ENCODE results near the gene ENGASE.
"Not testable (repeated sequence)": the region's sequence is repeated elsewhere in the genome, so short reads cannot be mapped to it uniquely, and the experiment has no call there.

The ENGASE gene

DNA sequence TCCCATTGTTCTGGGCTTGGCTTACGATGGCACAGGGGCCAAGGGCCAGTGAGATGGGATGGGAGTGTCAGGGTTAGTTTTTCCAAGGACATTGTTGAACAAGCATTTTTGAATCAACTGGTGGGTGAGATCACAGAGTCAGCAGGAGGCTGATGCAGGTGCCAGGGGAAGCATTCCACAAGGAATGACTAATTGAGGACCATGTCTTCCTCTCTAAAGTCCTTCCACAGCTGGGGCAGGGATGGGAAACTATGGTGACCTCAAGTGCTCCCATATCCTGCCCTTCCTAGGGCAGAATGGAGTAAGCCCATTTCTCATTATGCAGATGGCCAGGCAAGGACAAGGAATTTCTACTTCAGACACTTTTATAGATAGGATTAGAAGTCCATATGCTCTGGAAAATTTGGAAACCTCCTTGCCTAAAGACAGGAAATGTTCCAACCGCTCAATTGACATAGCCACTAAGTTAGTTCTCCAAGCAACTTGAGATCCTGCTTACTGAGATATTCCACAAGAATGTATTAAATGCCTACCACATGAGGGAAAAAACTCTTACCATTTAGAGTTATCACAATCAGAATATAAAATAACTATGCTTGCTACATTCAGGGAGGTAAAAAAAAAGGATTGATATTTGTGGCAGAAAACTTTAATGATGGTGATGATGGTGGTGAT is 21.2 kb upstream of the ENGASE start:
- no peak for DNase-seq (ENCODE audit: low spot score)

- DNase-seq (ENCODE audit: low spot score): no peak
Measured at GRCh38 chr17:79054200-79054960, 20.2 kb upstream of the ENGASE start.

GRCh38 chr17:79055197-79055596 is 19.4 kb upstream of the ENGASE start:
- no peak for DNase-seq (ENCODE audit: low spot score)

DNA sequence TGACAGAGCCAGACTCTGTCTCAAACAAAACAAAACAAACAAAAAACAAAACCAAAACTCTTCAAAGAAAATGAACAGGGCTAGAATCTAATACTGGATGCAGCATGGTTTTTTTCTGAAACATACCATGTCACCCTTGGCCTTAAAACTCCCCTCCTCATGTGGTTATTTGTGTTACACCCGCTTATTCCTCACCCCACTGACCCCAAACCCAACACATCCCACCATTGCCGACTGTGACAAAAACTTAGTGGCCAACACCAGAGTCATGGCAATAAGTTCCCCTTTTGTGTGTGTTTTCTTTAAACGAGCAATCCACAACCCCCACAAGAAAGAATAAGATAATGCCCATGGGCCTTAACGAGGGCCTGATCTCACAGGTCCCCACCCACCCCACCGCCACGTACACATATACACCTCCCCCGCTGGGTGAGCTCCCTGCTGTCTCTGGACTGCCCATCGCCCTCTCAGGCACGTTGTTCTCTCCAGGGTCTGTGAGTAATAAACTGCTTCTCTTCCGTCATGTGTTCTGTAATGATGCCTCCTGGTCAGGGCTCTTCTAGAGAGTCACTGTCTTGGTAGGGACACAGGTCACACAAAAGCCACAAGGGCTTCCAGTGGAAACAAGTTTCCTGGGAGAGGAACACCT is 16.8 kb upstream of the ENGASE start:
- DNase-seq (ENCODE audit: low spot score): no peak

DNA sequence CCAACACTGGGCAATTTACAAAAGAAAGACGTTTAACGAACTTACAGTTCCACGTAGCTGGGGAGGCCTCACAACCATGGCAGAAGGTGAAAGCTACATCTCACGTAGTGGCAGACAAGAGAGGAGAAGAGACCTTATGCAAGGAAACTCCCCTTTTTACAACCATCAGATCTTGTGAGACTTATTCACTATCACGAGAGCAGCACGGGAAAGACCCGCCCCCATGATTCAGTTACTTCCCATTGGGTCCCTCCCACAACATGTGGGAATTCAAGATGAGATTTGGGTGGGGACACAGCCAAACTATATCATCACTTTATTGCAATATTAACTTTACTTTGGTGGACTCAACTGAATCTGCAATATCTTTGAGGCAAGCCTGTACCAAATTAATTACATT is 11.9 kb upstream of the ENGASE start:
- no peak for DNase-seq (ENCODE audit: low spot score)

- no peak for DNase-seq (ENCODE audit: low spot score)
Measured at GRCh38 chr17:79064026-79064425, 10.6 kb upstream of the ENGASE start.

GRCh38 chr17:79065105-79065670 is 9.4 kb upstream of the ENGASE start:
- no peak for DNase-seq (ENCODE audit: low spot score)

DNA sequence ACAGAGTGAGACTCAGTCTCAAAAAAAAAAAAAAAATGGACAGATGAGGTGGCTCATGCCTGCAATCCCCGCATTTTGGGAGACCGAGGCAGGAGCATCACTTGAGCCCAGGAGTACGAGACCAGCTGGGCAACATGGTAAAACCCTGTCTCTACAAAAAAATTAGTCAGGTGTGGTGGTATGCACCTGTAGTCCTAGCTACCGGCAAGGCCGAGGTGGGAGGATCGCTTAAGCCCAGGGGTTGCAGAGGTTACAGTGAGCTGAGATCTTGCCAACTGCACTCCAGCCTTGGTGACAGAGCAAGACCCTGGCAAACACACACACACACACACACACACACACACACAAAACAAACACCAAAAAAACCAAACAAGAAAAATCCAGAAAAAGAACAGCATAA is 7.7 kb upstream of the ENGASE start:
- no peak for DNase-seq (ENCODE audit: low spot score)

DNA sequence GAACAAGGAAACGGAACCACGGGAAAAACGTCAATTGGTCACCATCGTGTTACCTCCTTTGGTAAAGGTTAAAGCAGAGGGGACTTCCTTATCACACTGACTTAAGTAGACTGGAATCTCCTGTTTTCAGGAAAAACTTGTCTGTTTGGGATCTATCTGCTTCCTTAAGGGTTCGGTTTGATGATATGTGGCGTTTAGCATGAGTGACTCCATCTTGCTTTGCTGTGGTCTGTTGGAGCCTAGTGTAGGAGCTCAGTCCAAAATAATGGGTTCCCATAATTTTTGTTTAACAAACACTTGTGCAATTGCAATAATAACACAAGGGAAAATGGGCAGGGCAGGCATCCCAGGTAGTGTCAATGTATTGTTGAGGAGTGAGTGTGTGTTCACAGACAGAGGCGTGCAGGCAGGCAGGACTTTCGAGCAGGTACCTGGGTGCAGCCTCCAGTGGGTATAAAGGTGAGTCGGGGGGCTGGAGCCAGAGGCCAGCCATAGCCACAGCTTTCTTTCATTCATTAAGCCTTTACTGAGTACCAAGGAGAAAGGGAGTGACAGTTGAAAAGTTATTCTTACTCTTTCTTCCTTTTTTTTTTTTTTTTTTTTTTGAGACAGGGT is 4.3 kb upstream of the ENGASE start:
- DNase-seq (ENCODE audit: low spot score): no peak

- no peak for DNase-seq (ENCODE audit: low spot score)
Measured at GRCh38 chr17:79071161-79071740, 3.4 kb upstream of the ENGASE start.

DNA sequence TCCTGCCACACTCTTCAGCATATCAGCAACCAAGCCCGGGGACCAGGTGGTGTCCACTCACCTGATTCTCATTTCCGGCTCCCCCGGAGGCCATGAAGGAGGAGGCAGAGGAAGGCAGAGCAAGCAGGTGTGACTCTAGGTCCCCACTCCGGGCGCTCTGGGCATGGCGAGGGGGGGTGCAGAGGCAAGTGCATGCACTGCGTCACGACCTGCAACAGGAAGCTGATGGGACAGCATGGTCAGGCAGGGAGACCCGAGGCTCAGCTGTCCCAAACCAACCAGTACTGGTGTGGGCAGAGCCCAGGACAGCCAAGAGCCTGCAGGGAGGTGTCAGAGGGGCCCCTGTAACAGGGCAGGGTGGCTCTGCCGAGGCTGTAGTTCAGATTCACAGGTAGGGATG is 2.1 kb upstream of the ENGASE start:
- DNase-seq (ENCODE audit: low spot score): no peak

DNA sequence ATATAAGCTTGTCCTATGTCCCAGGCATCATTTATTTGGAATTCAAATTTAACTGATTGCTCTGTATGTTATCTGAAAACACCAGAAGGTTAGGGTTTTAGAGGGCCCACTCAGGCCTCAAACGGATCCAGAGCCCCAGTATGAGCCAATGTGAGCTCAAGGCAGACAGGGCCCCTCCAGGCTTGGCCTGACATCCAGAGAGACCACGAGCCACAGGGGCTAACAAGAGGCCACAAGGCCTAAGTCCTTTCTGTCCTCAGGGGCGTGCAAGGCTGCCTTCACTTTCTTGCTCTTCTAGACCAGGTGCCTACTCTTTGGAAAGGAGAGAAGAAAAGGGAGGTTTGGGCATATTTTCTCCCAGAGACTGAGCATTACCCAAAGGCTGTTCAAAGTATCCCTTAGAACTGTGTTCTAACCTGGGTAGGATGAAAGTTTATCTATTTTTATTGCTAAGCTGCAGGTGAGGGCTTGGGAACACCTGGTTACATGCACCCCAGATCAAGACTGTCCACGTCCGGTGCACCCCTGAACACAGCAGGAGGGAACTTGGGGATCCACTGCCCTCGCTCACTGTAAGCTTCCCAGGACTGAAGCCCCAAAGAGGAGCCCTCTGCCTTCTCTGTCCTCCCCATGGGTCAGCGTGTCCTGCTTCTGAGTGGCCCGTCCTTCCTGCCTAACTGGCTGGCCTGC is 1.5 kb upstream of the ENGASE start:
- no peak for DNase-seq (ENCODE audit: low spot score)

- no peak for DNase-seq (ENCODE audit: low spot score)
Measured at GRCh38 chr17:79073706-79074088, 927 bp upstream of the ENGASE start.

DNA sequence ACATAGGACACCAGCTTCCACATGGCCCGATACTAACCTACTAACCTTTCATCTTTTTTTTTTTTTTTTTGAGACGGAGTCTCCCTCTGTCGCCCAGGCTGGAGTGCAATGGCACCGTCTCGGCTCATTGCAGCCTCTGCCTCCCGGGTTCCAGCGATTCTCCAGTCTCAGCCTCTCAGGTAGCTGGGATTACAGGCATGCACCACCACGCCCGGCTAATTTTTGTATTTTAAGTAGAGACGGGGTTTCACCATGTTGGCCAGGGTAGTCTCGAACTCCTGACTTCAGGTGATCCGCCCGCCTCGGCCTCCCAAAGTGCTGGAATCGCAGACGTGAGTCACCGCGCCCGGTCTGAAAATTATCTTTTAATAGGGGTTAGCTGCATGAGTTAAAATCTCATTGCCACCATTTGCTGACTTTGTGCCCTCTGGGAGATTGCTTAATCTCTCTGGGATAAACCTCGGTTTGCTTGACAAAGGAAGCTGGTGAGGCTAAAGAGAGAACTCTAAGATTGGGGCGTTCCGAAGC is 439 bp upstream of the ENGASE start:
- DNase-seq (ENCODE audit: low spot score): not testable (repeated sequence)

DNA sequence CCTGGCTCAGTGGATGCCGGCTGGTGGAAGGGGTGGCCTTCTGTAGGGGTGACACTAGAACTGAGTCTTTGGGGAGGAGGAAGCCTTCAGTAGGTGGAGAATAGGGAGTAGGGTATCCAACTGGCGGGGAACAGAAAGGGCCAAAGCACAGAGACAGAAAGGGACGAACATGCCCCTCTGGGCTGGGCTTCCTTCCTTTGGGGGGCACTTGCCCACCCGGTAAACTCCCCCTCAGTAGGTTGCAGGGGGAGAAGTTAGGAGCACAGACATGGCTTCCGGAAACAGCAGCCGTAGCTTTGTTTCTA is 774 bp downstream of the ENGASE start:
- DNase-seq (ENCODE audit: low spot score): no peak

GRCh38 chr17:79075861-79076406 is 1.3 kb downstream of the ENGASE start:
- DNase-seq (ENCODE audit: low spot score): no peak

- DNase-seq (ENCODE audit: low spot score): no peak
Measured at GRCh38 chr17:79077587-79077986, 3.0 kb downstream of the ENGASE start.

DNA sequence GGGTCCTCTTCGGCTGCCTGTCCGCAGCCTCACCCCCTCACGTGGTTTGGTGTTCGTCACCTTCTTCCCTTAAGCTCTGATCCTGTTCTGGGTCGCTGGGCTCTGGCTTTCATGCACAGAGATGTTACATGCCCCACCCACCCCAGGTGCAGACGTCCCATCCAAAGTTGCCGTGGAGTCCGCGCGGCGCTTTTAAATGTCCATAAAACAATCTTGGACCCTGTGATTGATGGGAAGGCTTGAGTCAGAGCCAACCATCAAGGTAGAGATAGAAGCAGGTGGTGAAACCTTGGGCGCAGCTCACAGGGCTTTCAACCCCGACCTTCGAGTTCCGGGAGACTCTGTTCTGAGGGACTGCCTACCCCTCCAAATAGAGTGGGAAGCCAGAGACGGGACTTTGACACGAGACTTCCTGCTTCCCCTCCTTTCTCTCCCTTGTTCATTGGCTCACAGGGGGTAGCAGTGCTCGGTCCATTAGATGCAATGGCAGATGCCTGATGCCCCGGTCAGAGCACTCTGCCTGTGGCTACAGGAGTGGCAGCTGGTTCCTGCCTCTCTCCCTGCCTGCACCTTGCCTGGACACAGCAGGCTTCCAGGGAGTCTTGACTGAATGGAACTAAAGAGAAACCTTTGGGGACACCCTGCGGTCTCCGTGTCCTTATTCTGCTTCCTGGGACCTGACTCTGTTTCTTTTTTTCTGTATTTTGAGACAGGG is 4.0 kb downstream of the ENGASE start:
- DNase-seq (ENCODE audit: low spot score): no peak

DNA sequence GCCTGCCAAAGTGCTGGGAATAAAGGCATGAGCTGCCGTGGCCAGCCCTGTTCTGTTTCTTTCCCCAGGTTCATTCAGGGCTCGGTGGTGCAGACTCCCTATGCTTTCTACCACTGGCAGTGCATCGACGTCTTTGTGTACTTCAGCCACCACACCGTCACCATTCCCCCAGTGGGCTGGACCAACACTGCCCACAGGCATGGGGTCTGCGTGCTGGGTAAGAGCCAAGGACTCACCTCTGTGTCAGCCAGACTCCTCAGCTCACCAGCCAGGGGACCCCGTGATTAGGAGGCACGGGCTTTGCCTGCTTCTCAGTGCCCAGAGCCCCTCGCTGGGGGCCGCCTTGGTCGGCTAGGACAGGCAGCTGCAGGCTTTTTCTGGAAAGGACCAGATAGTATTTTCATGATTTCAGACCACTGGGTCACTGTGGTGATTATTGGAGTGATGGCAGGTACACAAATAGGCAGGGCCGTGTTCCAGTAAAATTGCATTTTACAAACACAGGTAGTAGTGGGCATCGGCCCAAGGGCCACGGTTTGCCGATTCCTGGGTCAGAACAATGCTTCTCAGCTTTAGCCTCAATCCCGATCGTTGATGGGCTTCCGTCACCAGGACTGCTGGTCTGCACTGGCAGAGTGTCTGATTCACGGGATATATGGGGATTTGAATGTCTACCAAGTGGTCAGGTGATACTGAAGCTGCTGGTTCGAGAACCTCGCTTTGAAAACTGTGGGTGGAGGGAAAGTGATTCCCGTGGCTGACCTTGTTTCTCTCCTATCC is 5.0 kb downstream of the ENGASE start:
- no peak for DNase-seq (ENCODE audit: low spot score)

GRCh38 chr17:79080349-79080748 is 5.7 kb downstream of the ENGASE start:
- no peak for DNase-seq (ENCODE audit: low spot score)
